DOHH2 (cell line): ENCODE measurements around the gene GGPS1.
A peak's percentile ranks its signal among the peaks of the same experiment; 100 is the strongest.

ENCODE experiments used
- H3F3A ChIP-seq: fragments of 200-600 bp; sonication (generic), shearing (Covaris generic); 2 replicates; pipeline ENCODE4 v1.6.0; 2016; ENCODE audit warnings: antibody characterized with exemption, mild to moderate bottlenecking; ENCODE audit not compliant: control insufficient read depth, insufficient read depth
- H3K27ac ChIP-seq: fragments of 200-600 bp; sonication (generic); 2 replicates; pipeline ENCODE4 v1.5.1; 2014; ENCODE audit warnings: low read depth, mild to moderate bottlenecking, low read length, moderate library complexity
- H3K27me3 ChIP-seq: fragments of 200-600 bp; sonication (generic); 2 replicates; pipeline ENCODE4 v1.6.1; 2014; ENCODE audit warnings: mild to moderate bottlenecking, low read length, mixed read lengths; ENCODE audit not compliant: control insufficient read depth
- H3K36me3 ChIP-seq: fragments of 200-600 bp; sonication (generic); 2 replicates; pipeline ENCODE4 v1.6.1; 2014; ENCODE audit warnings: mild to moderate bottlenecking, low read length, moderate library complexity, mixed read lengths; ENCODE audit not compliant: control insufficient read depth
- H3K4me1 ChIP-seq: fragments of 200-600 bp; sonication (generic); 2 replicates; pipeline ENCODE4 v1.6.1; 2014; ENCODE audit warnings: mild to moderate bottlenecking, low read length, mixed read lengths; ENCODE audit not compliant: control insufficient read depth
- H3K4me2 ChIP-seq: fragments of 200-600 bp; sonication (generic); 2 replicates; pipeline ENCODE4 v1.6.0; 2014; ENCODE audit warnings: mild to moderate bottlenecking, low read length, moderate library complexity
- H3K4me3 ChIP-seq: fragments of 200-600 bp; sonication (generic); 2 replicates; pipeline ENCODE4 v1.5.1; 2014; ENCODE audit warnings: mild to moderate bottlenecking, low read length, mixed read lengths
- H3K79me2 ChIP-seq: fragments of 200-600 bp; sonication (generic); 2 replicates; pipeline ENCODE4 v1.6.1; 2014; ENCODE audit warnings: mild to moderate bottlenecking, low read length, mixed read lengths; ENCODE audit not compliant: control insufficient read depth
- H3K9me2 ChIP-seq: fragments of 200-600 bp; sonication (generic); replicated peaks from 2 replicates; pipeline ENCODE4 v1.6.1; 2014; ENCODE audit warnings: mild to moderate bottlenecking, low read length, mixed read lengths; ENCODE audit not compliant: control insufficient read depth
- H3K9me3 ChIP-seq: fragments of 200-600 bp; sonication (generic); 2 replicates; pipeline ENCODE4 v1.6.1; 2014; ENCODE audit warnings: antibody characterized with exemption, low read length, mixed read lengths; ENCODE audit not compliant: control insufficient read depth, insufficient read depth
- H4K20me1 ChIP-seq: fragments of 200-600 bp; sonication (generic); 2 replicates; pipeline ENCODE4 v1.6.0; 2014; ENCODE audit warnings: low read depth, mild to moderate bottlenecking, antibody characterized with exemption, low read length, moderate library complexity; ENCODE audit not compliant: control insufficient read depth, insufficient read depth
- EZH2phosphoT487 ChIP-seq: fragments of 200-600 bp; sonication (generic); IDR thresholded peaks from 2 replicates; pipeline ENCODE4 v1.6.1; 2017; ENCODE audit warnings: borderline replicate concordance, mild to moderate bottlenecking, antibody characterized with exemption, low read length, moderate library complexity, mixed read lengths
- TF ChIP-seq, protein P1 (sequence below): fragments of 200-600 bp; sonication (generic); IDR thresholded peaks from one replicate; pipeline ENCODE4 v1.5.1; 2014; ENCODE audit warnings: antibody characterized with exemption, mild to moderate bottlenecking, low read depth, low read length; ENCODE audit not compliant: poor library complexity, severe bottlenecking

The GGPS1 gene

GRCh38 chr1:235326719-235327558, 1.4 kb upstream of the GGPS1 start:
- Histone ChIP-seq H3K36me3 (peaks cover 62% of the 10 kb centered on the region), H3K4me2 (peak overlapping the region; percentile 66), H4K20me1 (peaks cover 17% of the 10 kb centered on the region), H3K4me1 (peaks cover 42% of the 10 kb centered on the region), H3K79me2 (peaks cover 91% of the 10 kb centered on the region), H3F3A (peaks cover 17% of the 10 kb centered on the region), H3K9me2 (no peaks in the 10 kb centered on the region), H3K27me3 (no peaks in the 10 kb centered on the region), H3K9me3 (no peaks in the 10 kb centered on the region), H3K4me3 (peak overlapping the region; percentile 83), H3K27ac (peak overlapping the region; percentile 57)
- TF ChIP-seq, protein P1, sequence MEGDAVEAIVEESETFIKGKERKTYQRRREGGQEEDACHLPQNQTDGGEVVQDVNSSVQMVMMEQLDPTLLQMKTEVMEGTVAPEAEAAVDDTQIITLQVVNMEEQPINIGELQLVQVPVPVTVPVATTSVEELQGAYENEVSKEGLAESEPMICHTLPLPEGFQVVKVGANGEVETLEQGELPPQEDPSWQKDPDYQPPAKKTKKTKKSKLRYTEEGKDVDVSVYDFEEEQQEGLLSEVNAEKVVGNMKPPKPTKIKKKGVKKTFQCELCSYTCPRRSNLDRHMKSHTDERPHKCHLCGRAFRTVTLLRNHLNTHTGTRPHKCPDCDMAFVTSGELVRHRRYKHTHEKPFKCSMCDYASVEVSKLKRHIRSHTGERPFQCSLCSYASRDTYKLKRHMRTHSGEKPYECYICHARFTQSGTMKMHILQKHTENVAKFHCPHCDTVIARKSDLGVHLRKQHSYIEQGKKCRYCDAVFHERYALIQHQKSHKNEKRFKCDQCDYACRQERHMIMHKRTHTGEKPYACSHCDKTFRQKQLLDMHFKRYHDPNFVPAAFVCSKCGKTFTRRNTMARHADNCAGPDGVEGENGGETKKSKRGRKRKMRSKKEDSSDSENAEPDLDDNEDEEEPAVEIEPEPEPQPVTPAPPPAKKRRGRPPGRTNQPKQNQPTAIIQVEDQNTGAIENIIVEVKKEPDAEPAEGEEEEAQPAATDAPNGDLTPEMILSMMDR = no peak
- TF ChIP-seq EZH2phosphoT487 = no peak

GRCh38 chr1:235327559-235328270, 655 bp upstream of the GGPS1 start, which contains the start of gene ARID4B:
ARID4B (minus strand) TSS chr1:235328179; CDS start chr1:235326919, 1,260 bp downstream.
- H3K9me3 ChIP-seq = no peaks in the 10 kb centered on the region

GRCh38 chr1:235329139-235329902, 951 bp downstream of the GGPS1 start:
- peak overlapping the region; percentile 90 for H3K4me3 ChIP-seq
- no peaks in the 10 kb centered on the region for H3K9me3 ChIP-seq
- H3K27me3 ChIP-seq = no peaks in the 10 kb centered on the region
- peaks cover 39% of the 10 kb centered on the region for H3K4me1 ChIP-seq
- H3K4me2 ChIP-seq = peak overlapping the region; percentile 84
- peaks cover 91% of the 10 kb centered on the region for H3K79me2 ChIP-seq
- peaks cover 4% of the 10 kb centered on the region for H4K20me1 ChIP-seq
- H3K9me2 ChIP-seq = no peaks in the 10 kb centered on the region
- H3K27ac ChIP-seq = peak overlapping the region; percentile 86
- peaks cover 17% of the 10 kb centered on the region for H3F3A ChIP-seq
- TF ChIP-seq, protein P1 = peak; percentile 55
- no peak for TF ChIP-seq EZH2phosphoT487
- H3K36me3 ChIP-seq = peaks cover 52% of the 10 kb centered on the region

More at GRCh38 chr1:235327559-235328270, 655 bp upstream of the GGPS1 start, which contains the start of gene ARID4B:
- peaks cover 59% of the 10 kb centered on the region for H3K36me3 ChIP-seq
- H3K79me2 ChIP-seq = peaks cover 91% of the 10 kb centered on the region
- H3K27me3 ChIP-seq = no peaks in the 10 kb centered on the region
- peak within 1 kb of the TSS; percentile 90 for H3K4me3 ChIP-seq
- H4K20me1 ChIP-seq = peaks cover 11% of the 10 kb centered on the region
- H3K4me2 ChIP-seq = peak within 1 kb of the TSS; percentile 84
- H3K27ac ChIP-seq = peak within 1 kb of the TSS; percentile 86
- no peaks in the 10 kb centered on the region for H3K9me2 ChIP-seq
- TF ChIP-seq, protein P1 = no peak
- no peak for TF ChIP-seq EZH2phosphoT487
- peaks cover 17% of the 10 kb centered on the region for H3F3A ChIP-seq
- peaks cover 44% of the 10 kb centered on the region for H3K4me1 ChIP-seq
